Fibroblast of pulmonary artery (primary cell): ENCODE data around the gene THSD7A.

Experiments used
- DNase-seq: peaks from one replicate; pipeline ENCODE4 v3.0.0-alpha.2; 2010; ENCODE audit warnings: low read depth
- H3K4me3 ChIP-seq: replicated peaks from 2 replicates; pipeline ENCODE4 v1.5.1; 2011; ENCODE audit warnings: low read depth, mild to moderate bottlenecking, control low read depth, low read length, moderate library complexity
- CTCF ChIP-seq: IDR thresholded peaks from 2 replicates; pipeline ENCODE4 v1.5.1; 2011; ENCODE audit warnings: mild to moderate bottlenecking, control low read depth, low read length, inconsistent platforms; ENCODE audit errors: missing control alignments

The THSD7A gene

GRCh38 chr7:11480143-11480542 is 351.9 kb downstream of the THSD7A start:
- H3K4me3 ChIP-seq = no peak overlapping the region
- DNase-seq = no peak
- TF ChIP-seq CTCF = no peak

GRCh38 chr7:11478882-11479281 is 353.1 kb downstream of the THSD7A start:
- H3K4me3 ChIP-seq = no peak overlapping the region
- DNase-seq = no peak
- TF ChIP-seq CTCF = no peak

DNA sequence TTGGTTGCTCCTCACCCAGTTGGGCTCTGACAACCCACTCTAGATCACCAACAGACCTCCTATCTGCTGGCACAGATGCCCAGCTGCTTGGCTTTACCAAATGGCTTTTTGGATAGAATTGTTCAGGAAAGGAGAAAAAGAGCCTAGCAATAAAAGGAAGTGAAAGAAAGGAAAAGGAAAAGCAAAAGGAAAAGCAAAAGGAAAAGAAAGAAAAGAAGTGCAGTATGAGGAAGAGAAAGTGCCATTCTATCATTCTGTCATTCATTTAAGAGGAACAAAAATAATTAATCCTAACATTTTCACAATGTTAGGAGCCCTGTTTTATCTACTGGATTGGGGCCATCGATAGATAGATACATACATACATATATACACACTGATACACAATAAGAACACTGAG is 353.6 kb downstream of the THSD7A start:
- TF ChIP-seq CTCF = no peak
- DNase-seq = no peak
- H3K4me3 ChIP-seq = no peak overlapping the region

DNA sequence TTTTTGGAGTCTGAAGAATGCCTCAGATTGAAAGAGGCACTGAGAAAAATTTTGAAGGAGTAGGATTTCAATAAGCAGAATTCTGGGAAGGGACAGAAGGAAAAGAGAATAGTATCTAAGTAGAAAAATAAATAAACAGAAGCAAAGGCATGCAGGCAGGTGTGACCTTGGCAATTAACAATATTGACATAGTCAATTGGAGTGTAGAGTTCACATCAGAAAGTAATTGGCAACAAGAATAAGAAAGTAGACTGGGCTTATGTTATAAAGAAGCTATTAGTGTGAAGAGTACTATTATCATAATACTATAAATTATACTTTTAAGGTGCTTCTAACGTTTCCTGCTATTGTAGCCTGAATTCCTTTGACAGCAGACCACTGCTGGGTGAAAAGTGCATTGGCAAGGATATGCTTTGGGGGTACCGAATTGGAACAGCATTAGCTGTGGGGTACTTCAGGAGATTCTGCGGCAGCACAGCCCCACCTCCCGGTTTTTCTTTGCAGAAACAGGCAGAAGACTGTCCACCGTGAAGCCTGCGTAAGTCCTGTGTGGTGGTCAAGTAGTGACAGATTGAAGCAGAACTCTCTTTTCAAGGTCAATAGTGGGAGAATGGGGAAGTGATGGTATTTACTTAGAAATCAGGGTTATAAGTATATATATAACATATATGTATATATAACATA is 357.0 kb downstream of the THSD7A start:
- no peak for DNase-seq
- no peak for TF ChIP-seq CTCF
- no peak overlapping the region for H3K4me3 ChIP-seq

DNA sequence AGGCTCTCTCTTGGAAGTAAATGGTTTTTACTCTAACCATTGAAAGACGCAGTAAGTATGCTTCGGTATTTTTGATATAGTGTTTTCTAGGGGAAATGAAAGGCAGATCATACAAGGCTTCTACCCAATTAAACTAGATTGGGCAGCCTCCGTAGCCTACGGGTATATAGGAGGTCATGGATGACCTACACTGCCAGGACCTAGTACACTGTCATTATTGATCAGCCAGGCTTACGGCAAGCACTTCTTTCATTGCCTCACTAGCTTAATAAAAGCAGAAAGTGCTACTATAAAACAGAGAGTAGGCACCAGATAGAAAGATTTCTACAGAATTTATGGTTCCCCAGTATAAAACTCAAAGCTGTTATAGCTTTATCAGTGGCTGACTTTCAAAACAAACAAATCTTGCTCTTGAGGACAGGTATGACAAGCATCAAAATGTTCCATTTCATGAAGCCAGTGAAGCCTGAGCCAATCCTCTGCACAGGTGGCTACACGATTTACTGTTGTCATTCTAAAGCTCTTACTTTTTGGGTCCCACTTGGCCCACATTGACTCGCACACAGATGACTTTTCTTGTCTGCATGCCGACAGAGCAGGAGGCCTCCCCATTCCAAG is 358.1 kb downstream of the THSD7A start:
- no peak overlapping the region for H3K4me3 ChIP-seq
- no peak for DNase-seq
- no peak for TF ChIP-seq CTCF

GRCh38 chr7:11473220-11473619 is 358.8 kb downstream of the THSD7A start:
- H3K4me3 ChIP-seq = no peak overlapping the region
- no peak for DNase-seq
- TF ChIP-seq CTCF = no peak

DNA sequence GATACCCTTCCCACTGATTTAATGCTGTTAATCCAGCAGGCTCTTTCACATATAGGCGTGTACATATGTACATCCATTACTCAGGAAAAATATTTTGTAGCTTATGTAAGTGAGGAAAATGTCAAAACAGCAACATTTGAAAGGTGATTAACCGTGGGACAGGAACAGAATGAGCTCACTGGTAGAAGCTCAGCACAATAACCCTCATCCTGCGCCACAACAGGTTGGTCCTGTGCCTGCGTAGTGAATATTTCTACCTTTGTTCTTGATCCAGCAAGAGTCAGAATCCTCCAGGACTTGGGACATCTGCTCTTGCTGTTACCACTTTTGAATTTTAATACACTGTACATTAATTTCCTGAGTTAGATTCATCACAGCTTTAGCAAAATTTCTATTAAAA is 359.4 kb downstream of the THSD7A start:
- H3K4me3 ChIP-seq = no peak overlapping the region
- TF ChIP-seq CTCF = no peak
- no peak for DNase-seq
